HepG2 (cell line): ENCODE data around the gene DOCK11. TPM values are rescaled to one million over a fixed set of nuclear protein-coding genes. Genes with fewer than 3 reads are reported as not detected.

Source experiments
- ATAC-seq: fragments of 200-7000 bp; cut with Tn5 transposase; 3 replicates; pipeline ENCODE4 v1.9.1; 2020; ENCODE audit warnings: mild to moderate bottlenecking, moderate library complexity
- BruUV-seq: library from RNA; stranded (reverse); fragments of 400-500 nt; replicated peaks from 2 replicates; lab custom pipeline; 2021; lab: Mats Ljungman, UMichigan
- CTCF ChIA-PET: fragments of 300-600 bp; formaldehyde crosslinking; extraction: SDS; loops from one replicate; lab custom pipeline; 2021; ENCODE audit warnings: low total read pairs, inconsistent platforms, low intra/inter-chr PET ratio; lab: Yijun Ruan, JAX
- POLR2A ChIA-PET: fragments of 350-600 bp; sonication (Branson Sonifier 250); formaldehyde crosslinking; loops from one replicate; lab custom pipeline; 2020; ENCODE audit warnings: antibody characterized with exemption, inconsistent platforms; lab: Yijun Ruan, JAX
- DNase-seq: peaks from one replicate; pipeline ENCODE4 v3.0.0-alpha.2; 2015; ENCODE audit warnings: low spot score
- FAIRE-seq: peaks from 3 replicates; lab custom pipeline; 2011; peaks lifted over from hg19 to GRCh38; lab: Jason Lieb, UNC
- H2AFZ ChIP-seq: one replicate; pipeline ENCODE4 v1.6.1; 2011; ENCODE audit warnings: low read length, inconsistent platforms
- H3K27ac ChIP-seq: fragments of 300-600 bp; 3 replicates; pipeline ENCODE4 v1.8.0; 2011; ENCODE audit warnings: mixed run types, mild to moderate bottlenecking, mixed read lengths, low read length, inconsistent platforms; ENCODE audit not compliant: insufficient read depth; ENCODE audit errors: extremely low read length
- H3K27me3 ChIP-seq, 2 experiments: fragments of 200-600 bp in 1 of 2; 2 replicates in 1 of 2; 3 replicates in 1 of 2; pipeline versions ENCODE4 v1.6.0 to v1.8.0; 2011; ENCODE audit warnings: low read length in 2 of 2, mild to moderate bottlenecking in 2 of 2, moderate library complexity in 2 of 2, inconsistent platforms in 1 of 2; ENCODE audit not compliant: insufficient read depth in 2 of 2, control insufficient read depth in 1 of 2
- H3K36me3 ChIP-seq, 2 experiments: fragments of 200-600 bp in 1 of 2; replicated peaks in 1 of 2; 2 replicates in 1 of 2; 3 replicates in 1 of 2; pipeline versions ENCODE4 v1.5.1 to v1.8.0; 2011; ENCODE audit warnings: low read length in 2 of 2, inconsistent platforms in 1 of 2; ENCODE audit not compliant: insufficient read depth in 2 of 2, control insufficient read depth in 1 of 2
- H3K4me1 ChIP-seq: 2 replicates; pipeline ENCODE4 v1.5.1; 2012; ENCODE audit warnings: low read length, inconsistent platforms; ENCODE audit not compliant: insufficient read depth
- H3K4me2 ChIP-seq: 2 replicates; pipeline ENCODE4 v1.6.0; 2011; ENCODE audit warnings: low read depth, low read length, inconsistent platforms
- H3K4me3 ChIP-seq, 3 experiments: fragments of 200-600 bp in 1 of 3; sonication (generic), shearing (Covaris generic) in 1 of 3; replicated peaks in 1 of 3; 2 replicates each; pipeline ENCODE4 v1.5.1; 2011 to 2016; ENCODE audit warnings: low read length in 3 of 3, inconsistent platforms in 2 of 3, low read depth in 2 of 3, mild to moderate bottlenecking in 2 of 3, control low read depth in 1 of 3, mixed read lengths in 1 of 3; ENCODE audit not compliant: insufficient read depth in 1 of 3
- H3K79me2 ChIP-seq: one replicate; pipeline ENCODE4 v1.6.1; 2011; ENCODE audit warnings: low read length, inconsistent platforms; ENCODE audit not compliant: insufficient read depth
- H3K9ac ChIP-seq: 2 replicates; pipeline ENCODE4 v1.6.0; 2011; ENCODE audit warnings: mild to moderate bottlenecking, low read depth, low read length, inconsistent platforms; ENCODE audit not compliant: insufficient read depth
- H3K9me3 ChIP-seq: 2 replicates; pipeline ENCODE4 v1.5.1; 2012; ENCODE audit warnings: mild to moderate bottlenecking, low read length
- H4K20me1 ChIP-seq: 2 replicates; pipeline ENCODE4 v1.6.0; 2011; ENCODE audit warnings: inconsistent platforms, mild to moderate bottlenecking, low read length, moderate library complexity; ENCODE audit not compliant: insufficient read depth
- ASH2L ChIP-seq: fragments of 300-600, 200-600 bp; sonication (generic); IDR thresholded peaks from 2 replicates; pipeline ENCODE4 v1.7.0; 2017; ENCODE audit warnings: low read depth, mild to moderate bottlenecking, moderate library complexity, mixed read lengths, low read length; ENCODE audit not compliant: insufficient read length
- MEF2D ChIP-seq: sonication (generic); formaldehyde crosslinking; IDR thresholded peaks from 2 replicates; pipeline ENCODE4 v1.5.1; 2020; ENCODE audit warnings: mild to moderate bottlenecking, missing genetic modification reagents
- MXD3 ChIP-seq: IDR thresholded peaks from 2 replicates; pipeline ENCODE4 v1.6.1; 2016; ENCODE audit warnings: mild to moderate bottlenecking, missing biosample characterization, missing genetic modification reagents
- PHF21A ChIP-seq: sonication (generic); formaldehyde crosslinking; IDR thresholded peaks from 2 replicates; pipeline ENCODE4 v1.5.0; 2020; ENCODE audit warnings: mild to moderate bottlenecking, missing genetic modification reagents
- SOX13 ChIP-seq, 3 experiments: fragments of 450-650 bp in 1 of 3; sonication (generic) in 1 of 3; formaldehyde crosslinking in 1 of 3; IDR thresholded peaks in 2 of 3; conservative IDR thresholded peaks in 1 of 3; 2 replicates each; pipeline versions ENCODE4 v1.5.0 to v1.6.1; 2016 to 2020; ENCODE audit warnings: antibody characterized with exemption in 1 of 3, mild to moderate bottlenecking in 1 of 3, missing compliant biosample characterization in 1 of 3, missing genetic modification reagents in 1 of 3, moderate library complexity in 1 of 3
- THAP9 ChIP-seq: sonication (generic); formaldehyde crosslinking; IDR thresholded peaks from 2 replicates; pipeline ENCODE4; 2020; ENCODE audit warnings: missing genetic modification reagents, mild to moderate bottlenecking, borderline replicate concordance
- TOE1 ChIP-seq: sonication (generic); formaldehyde crosslinking; IDR thresholded peaks from 2 replicates; pipeline ENCODE4 v1.4.0; 2020; ENCODE audit warnings: mild to moderate bottlenecking, missing genetic modification reagents
- TSC22D2 ChIP-seq: sonication (generic); formaldehyde crosslinking; IDR thresholded peaks from 2 replicates; pipeline ENCODE4 v1.5.1; 2020; ENCODE audit warnings: missing genetic modification reagents, mild to moderate bottlenecking, borderline replicate concordance
- ZBTB44 ChIP-seq: sonication (generic); formaldehyde crosslinking; IDR thresholded peaks from 2 replicates; pipeline ENCODE4 v1.4.0; 2020; ENCODE audit warnings: missing genetic modification reagents
- ZNF10 ChIP-seq: sonication (generic); formaldehyde crosslinking; IDR thresholded peaks from 2 replicates; pipeline ENCODE4 v1.4.0; 2020; ENCODE audit warnings: mild to moderate bottlenecking, low read depth, missing genetic modification reagents, borderline replicate concordance
- ZNF230 ChIP-seq: sonication (generic); formaldehyde crosslinking; IDR thresholded peaks from 2 replicates; pipeline ENCODE4 v1.4.0; 2020; ENCODE audit warnings: mild to moderate bottlenecking, missing genetic modification reagents
- ZNF431 ChIP-seq: sonication (generic); formaldehyde crosslinking; IDR thresholded peaks from 2 replicates; pipeline ENCODE4 v1.9.0; 2022; ENCODE audit warnings: missing genetic modification reagents, low read depth, mild to moderate bottlenecking, borderline replicate concordance
- ZNF432 ChIP-seq: sonication (generic); formaldehyde crosslinking; IDR thresholded peaks from 2 replicates; pipeline ENCODE4 v1.5.0; 2020; ENCODE audit warnings: missing genetic modification reagents, mild to moderate bottlenecking, borderline replicate concordance
- ZNF496 ChIP-seq: sonication (generic); formaldehyde crosslinking; IDR thresholded peaks from 2 replicates; pipeline ENCODE4 v1.8.1; 2023; ENCODE audit warnings: mild to moderate bottlenecking, moderate library complexity, missing genetic modification reagents; ENCODE audit not compliant: insufficient replicate concordance
- ZNF740 ChIP-seq: sonication (generic); formaldehyde crosslinking; IDR thresholded peaks from 2 replicates; pipeline ENCODE4 v1.4.0; 2020; ENCODE audit warnings: missing genetic modification reagents
- ZSCAN31 ChIP-seq: sonication (generic); formaldehyde crosslinking; IDR thresholded peaks from 2 replicates; pipeline ENCODE4 v1.5.0; 2020; ENCODE audit warnings: low read depth, mild to moderate bottlenecking, missing genetic modification reagents
- WGBS: methylation state at CpG from one replicate; pipeline ENCODE4 v1.1.6; 2017; ENCODE audit warnings: low lambda C conversion rate; 5-methylcytosine and 5-hydroxymethylcytosine counted together
- in situ Hi-C: cut with HindIII; loops from 2 replicates; pipeline ENCODE4 v1.10.0; 2017; ENCODE audit warnings: low pct_unique_long_range_greater_than_20kb; ENCODE audit not compliant: extremely low pct_ligation_motif_present
- intact Hi-C: fragments of 100-400 bp; cut with micrococcal nuclease; formaldehyde crosslinking; loops from one replicate; pipeline ENCODE4 v1.10.0; 2022; ENCODE audit not compliant: unreplicated experiment
- polyA plus RNA-seq, 8 experiments: library from polyadenylated mRNA; depleted of rRNA in 3 of 8; stranded (reverse) in 7 of 8; unstranded in 1 of 8; fragments of >200 nt; fragmentation: Illumina TruSeq in 4 of 8; extraction: Trizol in 4 of 8; gene quantifications; 2 replicates each; pipeline versions ENCODE4 v1.2.1 to v1.2.3, GENCODE V29; 2011 to 2016; ENCODE audit warnings: low read depth in 4 of 8, missing spikeins in 1 of 8, mixed read lengths in 1 of 8; ENCODE audit not compliant: insufficient read depth in 1 of 8
- total RNA-seq, 5 experiments: library from RNA; depleted of rRNA; stranded (reverse); fragments of >200 nt; fragmentation: Illumina TruSeq; extraction: Trizol; gene quantifications; 2 replicates each; pipeline ENCODE4 v1.2.3, GENCODE V29; 2016; ENCODE audit warnings: low read depth in 1 of 5

DOCK11 gene
- total and polyA plus RNA-seq, 2 of the 13 experiments (the other 11 are each of a cell fraction or from before 2014, with no cell fraction given) = 0.02 to 0.12 TPM

GRCh38 chrX:118574666-118575065, 79.1 kb downstream of the DOCK11 start:
- CTCF ChIA-PET = no interaction called here
- no peak overlapping the region for H2AFZ ChIP-seq
- BruUV-seq = no TSS peak
- H3K36me3 ChIP-seq = no peaks in the 10 kb centered on the region
- no peaks in the 10 kb centered on the region for H3K9me3 ChIP-seq
- no peak overlapping the region for H3K9ac ChIP-seq
- 44% methylated on average over 4 of the region's 4 CpGs for WGBS
- no peaks in the 10 kb centered on the region for H3K79me2 ChIP-seq
- no peaks in the 10 kb centered on the region for H3K4me1 ChIP-seq
- POLR2A ChIA-PET = no interaction called here
- FAIRE-seq (no peak), DNase-seq (no peak), ATAC-seq (no peak)
- intact Hi-C loops (no loop called here), in situ Hi-C loops (no loop called here)
- TF ChIP-seq ZNF740 (CRISPR knock-in tag) (no peak), TSC22D2 (CRISPR knock-in tag) (no peak), ZNF10 (CRISPR knock-in tag) (no peak), ZNF431 (CRISPR knock-in tag) (no peak), MEF2D (CRISPR knock-in tag) (no peak), THAP9 (no peak), ZSCAN31 (CRISPR knock-in tag) (no peak), ZNF496 (CRISPR knock-in tag) (no peak), MXD3 (CRISPR knock-in tag) (no peak), ZBTB44 (CRISPR knock-in tag) (no peak), ASH2L (no peak), SOX13 (IDR thresholded peaks at IDR 0.05) (no peak), SOX13 (CRISPR knock-in tag; conservative IDR thresholded peaks at IDR 0.05 in 1 of 2, IDR thresholded peaks at IDR 0.05 in 1 of 2) (no peak), TOE1 (no peak), PHF21A (no peak), ZNF230 (no peak), ZNF432 (no peak)
- no peak overlapping the region for H3K4me3 ChIP-seq
- no peaks in the 10 kb centered on the region for H4K20me1 ChIP-seq
- H3K4me2 ChIP-seq = no peak overlapping the region
- H3K27me3 ChIP-seq = no peaks in the 10 kb centered on the region
- no peak overlapping the region for H3K27ac ChIP-seq
